ENCODE measurements around the gene KCNC1. TPM values are rescaled to one million over a fixed set of nuclear protein-coding genes. Genes with fewer than 3 reads are reported as not detected.

The KCNC1 gene
- total RNA-seq, 4 donors from 2014 or later: 0.14 TPM; not detected in 3

DNA sequence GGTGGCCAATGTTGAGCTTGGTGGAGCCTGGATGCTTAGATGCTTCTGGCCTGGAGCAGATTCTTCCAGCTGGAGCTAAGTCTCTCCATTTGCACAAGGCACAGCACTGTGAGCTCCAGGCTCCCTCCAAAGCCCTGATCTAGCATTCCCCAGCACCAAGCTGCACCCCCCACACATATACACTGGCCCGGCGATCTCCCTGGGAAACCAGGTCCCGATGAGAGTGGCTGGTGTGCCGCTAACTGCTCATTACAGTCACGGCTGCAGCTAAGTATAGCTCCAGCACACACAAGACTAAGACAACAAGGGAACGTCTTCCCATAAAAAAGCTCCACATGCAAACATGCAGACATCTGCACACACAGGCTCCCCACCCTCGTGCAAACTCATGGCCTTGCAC is 17.6 kb downstream of the KCNC1 start:
- WGBS, 2 donors (ENCODE audit: low coverage in 1 of 2): 70% methylated on average over 7 of the region's 7 CpGs; no CpG with 5 or more reads in 1 of the 2 donors
- intact Hi-C loops (cut with DNase I; ENCODE audit: low total_unique reads) (no loop called here), in situ Hi-C loops (cut with MboI; ENCODE audit: low pct_ligation_motif_present in 1 of 4, low pct_unique_long_range_greater_than_20kb in 1 of 4, low sequenced_read_pairs in 3 of 4) (loop anchor here (10.0 kb wide), 2 partner anchors 223 to 233 kb away; no protein-coding TSS in a partner anchor)
- H3K27ac ChIP-seq: no peak overlapping the region
- H3K27me3 ChIP-seq: no peaks in the 10 kb centered on the region
- no peaks in the 10 kb centered on the region for H3K4me1 ChIP-seq
- H3K4me3 ChIP-seq: no peak overlapping the region
- H3K9me3 ChIP-seq: no peaks in the 10 kb centered on the region
- H3K36me3 ChIP-seq: no peaks in the 10 kb centered on the region
- TF ChIP-seq POLR2A (IDR thresholded peaks at IDR 0.05) (no peak), EP300 (IDR thresholded peaks at IDR 0.05; ENCODE audit: low read depth) (no peak), POLR2AphosphoS5 (IDR thresholded peaks at IDR 0.05) (no peak)
- TF ChIP-seq, protein P1, sequence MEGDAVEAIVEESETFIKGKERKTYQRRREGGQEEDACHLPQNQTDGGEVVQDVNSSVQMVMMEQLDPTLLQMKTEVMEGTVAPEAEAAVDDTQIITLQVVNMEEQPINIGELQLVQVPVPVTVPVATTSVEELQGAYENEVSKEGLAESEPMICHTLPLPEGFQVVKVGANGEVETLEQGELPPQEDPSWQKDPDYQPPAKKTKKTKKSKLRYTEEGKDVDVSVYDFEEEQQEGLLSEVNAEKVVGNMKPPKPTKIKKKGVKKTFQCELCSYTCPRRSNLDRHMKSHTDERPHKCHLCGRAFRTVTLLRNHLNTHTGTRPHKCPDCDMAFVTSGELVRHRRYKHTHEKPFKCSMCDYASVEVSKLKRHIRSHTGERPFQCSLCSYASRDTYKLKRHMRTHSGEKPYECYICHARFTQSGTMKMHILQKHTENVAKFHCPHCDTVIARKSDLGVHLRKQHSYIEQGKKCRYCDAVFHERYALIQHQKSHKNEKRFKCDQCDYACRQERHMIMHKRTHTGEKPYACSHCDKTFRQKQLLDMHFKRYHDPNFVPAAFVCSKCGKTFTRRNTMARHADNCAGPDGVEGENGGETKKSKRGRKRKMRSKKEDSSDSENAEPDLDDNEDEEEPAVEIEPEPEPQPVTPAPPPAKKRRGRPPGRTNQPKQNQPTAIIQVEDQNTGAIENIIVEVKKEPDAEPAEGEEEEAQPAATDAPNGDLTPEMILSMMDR (IDR thresholded peaks at IDR 0.05): no peak
- DNase-seq: no peak

DNA sequence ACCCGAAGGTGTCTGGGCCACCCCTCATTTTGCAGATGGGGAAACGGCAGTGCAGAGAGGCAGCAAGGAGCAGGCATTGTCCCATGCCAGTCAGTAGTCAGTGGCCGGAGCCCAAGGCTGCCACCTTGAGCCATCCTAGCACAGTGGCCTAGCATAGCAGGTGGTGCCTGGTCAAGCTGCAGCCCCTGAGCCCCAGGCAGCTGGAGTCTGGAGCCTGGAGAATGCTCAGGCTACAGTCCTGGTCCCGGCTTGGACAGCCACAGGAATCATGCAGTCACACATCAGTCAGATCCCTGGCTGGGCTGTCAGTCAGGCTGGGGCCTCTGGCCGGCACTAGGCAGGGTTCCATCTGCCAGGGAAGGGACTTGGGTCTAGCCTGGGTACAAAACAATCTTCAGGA is 18.6 kb downstream of the KCNC1 start:
- in situ Hi-C loops (cut with MboI; ENCODE audit: low pct_ligation_motif_present in 1 of 4, low pct_unique_long_range_greater_than_20kb in 1 of 4, low sequenced_read_pairs in 3 of 4): loop anchor here (10.0 kb wide), 2 partner anchors 222 to 232 kb away; no protein-coding TSS in a partner anchor
- 55% methylated on average over 5 of the region's 5 CpGs; no CpG with 5 or more reads in 1 of the 2 donors for WGBS, 2 donors (ENCODE audit: low coverage in 1 of 2)
- no peak for DNase-seq

DNA sequence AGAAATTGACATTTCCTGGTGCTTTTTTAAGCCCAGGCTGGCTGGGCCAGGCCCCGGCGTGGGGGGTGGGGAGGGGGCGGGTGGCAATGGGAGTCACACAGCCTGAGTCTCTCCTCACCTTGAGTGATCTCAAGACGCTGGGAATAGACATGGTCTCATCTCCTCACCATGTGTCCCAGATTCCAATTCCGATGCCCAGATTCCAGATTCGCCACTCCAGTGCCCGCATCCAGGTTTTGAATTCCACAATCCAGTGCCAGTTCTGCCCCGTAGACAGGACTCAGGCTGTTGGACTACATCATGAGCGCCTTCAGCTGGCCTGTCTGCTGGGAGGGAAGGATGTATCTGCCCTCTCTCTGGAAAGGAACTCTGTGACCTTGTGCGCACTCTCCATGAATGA is 19.1 kb downstream of the KCNC1 start:
- H3K4me3 ChIP-seq: no peak overlapping the region
- no peak for DNase-seq
- no peak for TF ChIP-seq POLR2A (IDR thresholded peaks at IDR 0.05)
- TF ChIP-seq EP300 (IDR thresholded peaks at IDR 0.05; ENCODE audit: low read depth): no peak
- TF ChIP-seq, protein P1 (IDR thresholded peaks at IDR 0.05): no peak
- TF ChIP-seq POLR2AphosphoS5 (IDR thresholded peaks at IDR 0.05): no peak
- 81 to 93% methylated on average over 3 to 10 of the region's 10 CpGs for WGBS, 2 donors (ENCODE audit: low coverage in 1 of 2)
- H3K9me3 ChIP-seq: no peaks in the 10 kb centered on the region
- no peaks in the 10 kb centered on the region for H3K4me1 ChIP-seq
- intact Hi-C loops (cut with DNase I; ENCODE audit: low total_unique reads) (no loop called here), in situ Hi-C loops (cut with MboI; ENCODE audit: low pct_ligation_motif_present in 1 of 4, low pct_unique_long_range_greater_than_20kb in 1 of 4, low sequenced_read_pairs in 3 of 4) (loop anchor here (10.0 kb wide), 2 partner anchors 221 to 231 kb away; no protein-coding TSS in a partner anchor)
- no peak overlapping the region for H3K27ac ChIP-seq
- no peaks in the 10 kb centered on the region for H3K27me3 ChIP-seq
- no peaks in the 10 kb centered on the region for H3K36me3 ChIP-seq

More for the DNA sequence above, 18.6 kb downstream of the KCNC1 start:
- Histone ChIP-seq H3K9me3 (no peaks in the 10 kb centered on the region), H3K27ac (no peak overlapping the region), H3K4me1 (no peaks in the 10 kb centered on the region), H3K4me3 (no peak overlapping the region), H3K36me3 (no peaks in the 10 kb centered on the region), H3K27me3 (no peaks in the 10 kb centered on the region)
- no peak for TF ChIP-seq POLR2AphosphoS5 (IDR thresholded peaks at IDR 0.05)
- TF ChIP-seq POLR2A (IDR thresholded peaks at IDR 0.05): no peak
- TF ChIP-seq, protein P1 (IDR thresholded peaks at IDR 0.05): no peak
- no peak for TF ChIP-seq EP300 (IDR thresholded peaks at IDR 0.05; ENCODE audit: low read depth)
- intact Hi-C loops (cut with DNase I; ENCODE audit: low total_unique reads): no loop called here

DNA sequence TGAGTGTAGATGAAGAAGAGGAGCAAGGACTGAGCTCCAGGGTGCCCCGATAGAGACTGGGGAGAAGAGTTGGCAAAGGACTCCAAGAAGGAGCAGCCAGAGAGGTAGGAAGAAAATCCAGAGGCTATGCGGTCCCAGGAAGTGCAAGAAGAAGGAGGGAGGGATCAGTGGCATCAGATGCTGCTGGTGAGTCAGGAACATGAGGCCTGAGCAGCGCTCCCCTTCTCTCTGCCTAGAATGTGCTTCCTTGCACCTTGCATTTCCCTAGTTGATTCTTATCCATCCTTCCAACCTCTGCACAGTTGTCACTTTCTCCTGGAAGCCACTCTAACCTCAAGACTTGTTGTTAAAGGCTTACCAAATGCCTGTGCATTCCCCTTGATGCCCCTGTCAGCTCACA is 21.3 kb downstream of the KCNC1 start:
- no peaks in the 10 kb centered on the region for H3K4me1 ChIP-seq
- H3K27ac ChIP-seq: no peak overlapping the region
- H3K27me3 ChIP-seq: no peaks in the 10 kb centered on the region
- 63 to 83% methylated on average over 2 to 3 of the region's 3 CpGs for WGBS, 2 donors (ENCODE audit: low coverage in 1 of 2)
- no peak for DNase-seq
- no peaks in the 10 kb centered on the region for H3K9me3 ChIP-seq
- in situ Hi-C loops (cut with MboI; ENCODE audit: low pct_ligation_motif_present in 1 of 4, low pct_unique_long_range_greater_than_20kb in 1 of 4, low sequenced_read_pairs in 3 of 4) (loop anchor here (10.0 kb wide), 2 partner anchors 219 to 229 kb away; no protein-coding TSS in a partner anchor), intact Hi-C loops (cut with DNase I; ENCODE audit: low total_unique reads) (no loop called here)
- H3K4me3 ChIP-seq: no peak overlapping the region
- no peak for TF ChIP-seq POLR2A (IDR thresholded peaks at IDR 0.05)
- TF ChIP-seq EP300 (IDR thresholded peaks at IDR 0.05; ENCODE audit: low read depth): no peak
- TF ChIP-seq, protein P1 (IDR thresholded peaks at IDR 0.05): no peak
- TF ChIP-seq POLR2AphosphoS5 (IDR thresholded peaks at IDR 0.05): no peak
- no peaks in the 10 kb centered on the region for H3K36me3 ChIP-seq
